ENCODE results near the gene SPEF2.

DNA sequence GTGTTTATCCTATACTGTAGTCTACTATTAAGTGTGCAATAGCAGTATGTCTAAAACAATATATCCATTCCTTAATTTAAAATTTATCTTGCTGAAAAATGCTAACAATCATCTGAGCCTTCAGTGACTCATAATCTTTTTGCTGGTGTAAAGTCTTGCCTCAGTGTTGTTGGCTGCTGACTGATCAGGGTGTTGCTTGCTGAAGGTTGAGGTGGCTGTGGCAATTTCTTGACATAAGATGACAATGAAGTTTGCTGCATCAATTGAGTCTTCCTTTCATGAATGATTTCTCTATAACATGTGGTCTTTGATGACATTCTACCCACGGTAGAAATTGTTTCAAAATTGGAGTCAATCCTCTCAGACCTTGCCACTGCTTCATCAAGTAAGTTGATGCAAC is 24.3 kb upstream of the SPEF2 start:
- no peak for TF ChIP-seq ELF2 (CRISPR knock-in tag; IDR thresholded peaks at IDR 0.05)
- no peak for TF ChIP-seq GATAD2A (IDR thresholded peaks at IDR 0.05)
- no peak for TF ChIP-seq DPF2 (IDR thresholded peaks at IDR 0.05)
- no peak for TF ChIP-seq SPI1 (IDR thresholded peaks at IDR 0.05; ENCODE audit: borderline replicate concordance, low read depth, low read length)
- TF ChIP-seq, protein P1, sequence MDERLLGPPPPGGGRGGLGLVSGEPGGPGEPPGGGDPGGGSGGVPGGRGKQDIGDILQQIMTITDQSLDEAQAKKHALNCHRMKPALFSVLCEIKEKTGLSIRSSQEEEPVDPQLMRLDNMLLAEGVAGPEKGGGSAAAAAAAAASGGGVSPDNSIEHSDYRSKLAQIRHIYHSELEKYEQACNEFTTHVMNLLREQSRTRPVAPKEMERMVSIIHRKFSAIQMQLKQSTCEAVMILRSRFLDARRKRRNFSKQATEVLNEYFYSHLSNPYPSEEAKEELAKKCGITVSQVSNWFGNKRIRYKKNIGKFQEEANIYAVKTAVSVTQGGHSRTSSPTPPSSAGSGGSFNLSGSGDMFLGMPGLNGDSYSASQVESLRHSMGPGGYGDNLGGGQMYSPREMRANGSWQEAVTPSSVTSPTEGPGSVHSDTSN (CRISPR knock-in tag; IDR thresholded peaks at IDR 0.05; ENCODE audit: low read depth), result no peak
- TF ChIP-seq, protein P1 (tag; conservative IDR thresholded peaks at IDR 0.05; ENCODE audit: low read depth), result no peak
- no peak for TF ChIP-seq JUN (IDR thresholded peaks at IDR 0.05; ENCODE audit: borderline replicate concordance, low read depth, low read length)
- no peak for TF ChIP-seq JUN (CRISPR knock-in tag; IDR thresholded peaks at IDR 0.05; ENCODE audit: borderline replicate concordance)
- TF ChIP-seq BRCA1 (IDR thresholded peaks at IDR 0.05), result no peak
- no peak for TF ChIP-seq BRCA1 (CRISPR knock-in tag; IDR thresholded peaks at IDR 0.05)
